H9 (cell line): Measurements from ENCODE around the gene TDRD9. TPM values are rescaled to one million over a fixed set of nuclear protein-coding genes. Genes with fewer than 3 reads are reported as not detected.

Source experiments
- DNase-seq: peaks from one replicate; pipeline ENCODE4 v3.0.0-alpha.2; 2017
- H2AFZ ChIP-seq: one replicate; pipeline ENCODE4 v1.6.1; 2013; ENCODE audit warnings: mild to moderate bottlenecking, low read length, control low read depth, moderate library complexity
- H2AK5ac ChIP-seq: 2 replicates; pipeline ENCODE4 v1.6.1; 2013; ENCODE audit warnings: low read length, control low read depth, mixed read lengths; ENCODE audit not compliant: insufficient read length
- H2BK120ac ChIP-seq: one replicate; pipeline ENCODE4 v1.6.1; 2013; ENCODE audit warnings: low read depth, mild to moderate bottlenecking, low read length, control low read depth, inconsistent platforms; ENCODE audit not compliant: poor library complexity, severe bottlenecking
- H2BK12ac ChIP-seq: 2 replicates; pipeline ENCODE4 v1.6.1; 2013; ENCODE audit warnings: low read length, control low read depth, mixed read lengths, low read depth; ENCODE audit not compliant: insufficient read length
- H2BK15ac ChIP-seq: 2 replicates; pipeline ENCODE4 v1.6.1; 2013; ENCODE audit warnings: low read depth, low read length, control low read depth
- H2BK20ac ChIP-seq: one replicate; pipeline ENCODE4 v1.6.1; 2013; ENCODE audit warnings: low read depth, mild to moderate bottlenecking, low read length, control low read depth, inconsistent platforms; ENCODE audit not compliant: poor library complexity, severe bottlenecking
- H2BK5ac ChIP-seq: 2 replicates; pipeline ENCODE4 v1.6.1; 2013; ENCODE audit warnings: low read length, control low read depth, mixed read lengths; ENCODE audit not compliant: insufficient read length
- H3K14ac ChIP-seq: 2 replicates; pipeline ENCODE4 v1.6.1; 2013; ENCODE audit warnings: low read length, control low read depth; ENCODE audit not compliant: insufficient read depth
- H3K18ac ChIP-seq: 2 replicates; pipeline ENCODE4 v1.6.1; 2013; ENCODE audit warnings: low read depth, mild to moderate bottlenecking, mixed read lengths, low read length, control low read depth; ENCODE audit not compliant: insufficient read length
- H3K23ac ChIP-seq: 2 replicates; pipeline ENCODE4 v1.6.1; 2013; ENCODE audit warnings: low read length, control low read depth, mixed read lengths, low read depth; ENCODE audit not compliant: insufficient read length
- H3K23me2 ChIP-seq: 2 replicates; pipeline ENCODE4 v1.6.1; 2013; ENCODE audit warnings: low read depth, mild to moderate bottlenecking, mixed read lengths, low read length, control low read depth; ENCODE audit not compliant: insufficient read length, poor library complexity, severe bottlenecking
- H3K27ac ChIP-seq: 2 replicates; pipeline ENCODE4 v1.5.1; 2013; ENCODE audit warnings: low read length, control low read depth, mixed read lengths, low read depth; ENCODE audit not compliant: insufficient read length
- H3K27me3 ChIP-seq: 2 replicates; pipeline ENCODE4 v1.6.1; 2013; ENCODE audit warnings: low read length, control low read depth, inconsistent platforms; ENCODE audit not compliant: insufficient read depth
- H3K4ac ChIP-seq: 2 replicates; pipeline ENCODE4 v1.6.1; 2013; ENCODE audit warnings: low read depth, mild to moderate bottlenecking, control low read depth, inconsistent platforms, low read length, moderate library complexity
- H3K4me1 ChIP-seq: 2 replicates; pipeline ENCODE4 v1.6.1; 2013; ENCODE audit warnings: low read length, control low read depth, inconsistent platforms; ENCODE audit not compliant: insufficient read depth
- H3K4me2 ChIP-seq: 2 replicates; pipeline ENCODE4 v1.6.1; 2013; ENCODE audit warnings: low read length, control low read depth, mixed read lengths; ENCODE audit not compliant: insufficient read length, insufficient read depth
- H3K56ac ChIP-seq: 2 replicates; pipeline ENCODE4 v1.6.1; 2013; ENCODE audit warnings: low read depth, mild to moderate bottlenecking, mixed read lengths, low read length, control low read depth; ENCODE audit not compliant: insufficient read length
- H3K79me1 ChIP-seq: 2 replicates; pipeline ENCODE4 v1.6.1; 2013; ENCODE audit warnings: low read depth, mild to moderate bottlenecking, moderate library complexity, low read length, control low read depth, inconsistent platforms; ENCODE audit not compliant: insufficient read depth, poor library complexity, severe bottlenecking
- H3K79me2 ChIP-seq: 2 replicates; pipeline ENCODE4 v1.6.1; 2013; ENCODE audit warnings: low read length, control low read depth, inconsistent platforms; ENCODE audit not compliant: insufficient read depth
- H3K9ac ChIP-seq: 2 replicates; pipeline ENCODE4 v1.6.1; 2013; ENCODE audit warnings: low read length, control low read depth, mixed read lengths; ENCODE audit not compliant: insufficient read length; ENCODE audit errors: extremely low read depth
- H3K9me3 ChIP-seq: one replicate; pipeline ENCODE4 v1.6.1; 2013; ENCODE audit warnings: low read depth, low read length, inconsistent platforms; ENCODE audit not compliant: control insufficient read depth
- H3T11ph ChIP-seq: one replicate; pipeline ENCODE4 v1.6.1; 2013; ENCODE audit warnings: mild to moderate bottlenecking, low read length, control low read depth, inconsistent platforms
- H4K20me1 ChIP-seq: one replicate; pipeline ENCODE4 v1.6.1; 2013; ENCODE audit not compliant: control insufficient read depth, insufficient read length, insufficient read depth
- H4K5ac ChIP-seq: 2 replicates; pipeline ENCODE4 v1.6.1; 2013; ENCODE audit warnings: low read depth, mild to moderate bottlenecking, mixed read lengths, low read length, control low read depth; ENCODE audit not compliant: insufficient read length
- H4K8ac ChIP-seq: replicated peaks from 2 replicates; pipeline ENCODE4 v1.6.1; 2013; ENCODE audit warnings: low read length, control low read depth, mixed read lengths, low read depth; ENCODE audit not compliant: insufficient read length
- H4K91ac ChIP-seq: 2 replicates; pipeline ENCODE4 v1.6.1; 2013; ENCODE audit warnings: low read depth, mild to moderate bottlenecking, moderate library complexity, mixed read lengths, low read length, control low read depth; ENCODE audit not compliant: insufficient read length
- H3K27ac Mint-ChIP-seq, 3 experiments: 2 replicates in 2 of 3; 3 replicates in 1 of 3; pipeline ENCODE4 v1.8.0; 2020 to 2021; ENCODE audit warnings: mixed read lengths in 3 of 3, mild to moderate bottlenecking in 1 of 3, moderate library complexity in 1 of 3
- H3K27me3 Mint-ChIP-seq: 2 replicates; pipeline ENCODE4 v1.8.0; 2021; ENCODE audit warnings: low read depth, mild to moderate bottlenecking, moderate library complexity, mixed read lengths
- H3K36me3 Mint-ChIP-seq, 3 experiments: 2 replicates in 2 of 3; 3 replicates in 1 of 3; pipeline ENCODE4 v1.8.0; 2020 to 2021; ENCODE audit warnings: low read depth in 3 of 3, mixed read lengths in 3 of 3; ENCODE audit not compliant: insufficient read depth in 1 of 3
- H3K4me1 Mint-ChIP-seq, 2 experiments: 2 replicates each; pipeline ENCODE4 v1.8.0; 2020; ENCODE audit warnings: mixed read lengths in 2 of 2
- H3K4me3 Mint-ChIP-seq, 2 experiments: 2 replicates in 1 of 2; 3 replicates in 1 of 2; pipeline ENCODE4 v1.8.0; 2020 to 2021; ENCODE audit warnings: mild to moderate bottlenecking in 2 of 2, mixed read lengths in 2 of 2, moderate library complexity in 1 of 2
- H3K9me3 Mint-ChIP-seq, 2 experiments: 2 replicates in 1 of 2; 3 replicates in 1 of 2; pipeline ENCODE4 v1.8.0; 2020; ENCODE audit warnings: mild to moderate bottlenecking in 2 of 2, mixed read lengths in 2 of 2, moderate library complexity in 1 of 2
- WGBS: extraction: QIAGEN DNeasy Blood & Tissue Kit; methylation state at CpG from one replicate; pipeline ENCODE4 v1.1.7; 2013; ENCODE audit warnings: missing lambda C conversion rate, low lambda C conversion rate, mixed read lengths; ENCODE audit not compliant: insufficient read length; ENCODE audit errors: extremely low coverage; 5-methylcytosine and 5-hydroxymethylcytosine counted together
- total RNA-seq: library from RNA; stranded (reverse); gene quantifications from 2 replicates; pipeline ENCODE4 v1.2.1, GENCODE V29; 2021
- TF ChIP-seq, protein P1 (sequence below): fragments of 200-600 bp; sonication (generic); conservative IDR thresholded peaks from 3 replicates; pipeline ENCODE4 v1.8.0; 2021; ENCODE audit warnings: antibody characterized with exemption, mild to moderate bottlenecking

Gene TDRD9
- total RNA-seq, 1 experiment from 2014 or later = not detected

DNA sequence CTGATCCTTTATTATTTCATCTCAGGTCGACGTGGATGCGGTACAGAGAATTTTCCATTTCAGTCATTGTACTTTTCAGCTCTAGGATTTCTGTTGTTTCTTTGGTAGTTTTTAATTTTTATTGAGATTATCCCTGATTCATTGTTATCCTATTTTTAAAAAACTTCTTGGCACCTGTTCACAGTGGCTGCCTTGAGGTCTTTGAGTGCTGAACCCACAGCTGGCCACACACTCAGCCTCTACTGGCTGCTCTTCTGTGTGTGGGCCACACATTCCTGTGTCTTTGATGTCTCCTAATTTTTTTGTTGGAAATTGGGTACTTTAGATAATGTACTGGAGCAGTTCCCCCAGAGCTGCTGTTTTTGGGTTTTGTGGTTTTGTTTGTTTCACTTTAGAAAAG is 119.5 kb downstream of the TDRD9 start:
- Mint-ChIP-seq H3K27me3 (no peaks in the 10 kb centered on the region; the same call in 1 of the 2 replicates), H3K4me1 (no peaks in the 10 kb centered on the region), H3K4me3 (no peak overlapping the region), H3K36me3 (no peaks in the 10 kb centered on the region; a peak in 1 of 7 replicates), H3K9me3 (no peaks in the 10 kb centered on the region; a peak in 1 of 5 replicates), H3K27ac (no peak overlapping the region)
- no peak overlapping the region for H3K9ac ChIP-seq
- H2AFZ ChIP-seq = no peak overlapping the region
- TF ChIP-seq, protein P1, sequence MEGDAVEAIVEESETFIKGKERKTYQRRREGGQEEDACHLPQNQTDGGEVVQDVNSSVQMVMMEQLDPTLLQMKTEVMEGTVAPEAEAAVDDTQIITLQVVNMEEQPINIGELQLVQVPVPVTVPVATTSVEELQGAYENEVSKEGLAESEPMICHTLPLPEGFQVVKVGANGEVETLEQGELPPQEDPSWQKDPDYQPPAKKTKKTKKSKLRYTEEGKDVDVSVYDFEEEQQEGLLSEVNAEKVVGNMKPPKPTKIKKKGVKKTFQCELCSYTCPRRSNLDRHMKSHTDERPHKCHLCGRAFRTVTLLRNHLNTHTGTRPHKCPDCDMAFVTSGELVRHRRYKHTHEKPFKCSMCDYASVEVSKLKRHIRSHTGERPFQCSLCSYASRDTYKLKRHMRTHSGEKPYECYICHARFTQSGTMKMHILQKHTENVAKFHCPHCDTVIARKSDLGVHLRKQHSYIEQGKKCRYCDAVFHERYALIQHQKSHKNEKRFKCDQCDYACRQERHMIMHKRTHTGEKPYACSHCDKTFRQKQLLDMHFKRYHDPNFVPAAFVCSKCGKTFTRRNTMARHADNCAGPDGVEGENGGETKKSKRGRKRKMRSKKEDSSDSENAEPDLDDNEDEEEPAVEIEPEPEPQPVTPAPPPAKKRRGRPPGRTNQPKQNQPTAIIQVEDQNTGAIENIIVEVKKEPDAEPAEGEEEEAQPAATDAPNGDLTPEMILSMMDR = no peak
- H3K56ac ChIP-seq = no peak overlapping the region
- no peak overlapping the region for H2BK20ac ChIP-seq
- WGBS = no CpG with 5 or more reads among the region's 3 CpGs
- no peak overlapping the region for H3K27ac ChIP-seq
- no peak overlapping the region for H4K8ac ChIP-seq
- H3K4me1 ChIP-seq = no peaks in the 10 kb centered on the region
- H2BK120ac ChIP-seq = no peak overlapping the region
- H3T11ph ChIP-seq = no peak overlapping the region
- no peak overlapping the region for H3K23ac ChIP-seq
- no peaks in the 10 kb centered on the region for H3K9me3 ChIP-seq
- H3K79me2 ChIP-seq = no peaks in the 10 kb centered on the region
- H2BK12ac ChIP-seq = no peak overlapping the region
- H4K20me1 ChIP-seq = no peaks in the 10 kb centered on the region
- no peak overlapping the region for H3K4ac ChIP-seq
- no peaks in the 10 kb centered on the region for H3K23me2 ChIP-seq
- peaks cover 3% of the 10 kb centered on the region; the same call in 1 of the 2 replicates for H3K27me3 ChIP-seq
- H2BK15ac ChIP-seq = no peak overlapping the region
- no peak overlapping the region for H3K4me2 ChIP-seq
- H3K18ac ChIP-seq = no peak overlapping the region
- H4K91ac ChIP-seq = no peak overlapping the region
- no peak overlapping the region for H3K14ac ChIP-seq
- no peak overlapping the region for H2AK5ac ChIP-seq
- no peak overlapping the region for H2BK5ac ChIP-seq
- no peak for DNase-seq
- no peak overlapping the region for H4K5ac ChIP-seq
- no peaks in the 10 kb centered on the region for H3K79me1 ChIP-seq
